ENCODE measurements around the gene CTSH.

The CTSH gene

DNA sequence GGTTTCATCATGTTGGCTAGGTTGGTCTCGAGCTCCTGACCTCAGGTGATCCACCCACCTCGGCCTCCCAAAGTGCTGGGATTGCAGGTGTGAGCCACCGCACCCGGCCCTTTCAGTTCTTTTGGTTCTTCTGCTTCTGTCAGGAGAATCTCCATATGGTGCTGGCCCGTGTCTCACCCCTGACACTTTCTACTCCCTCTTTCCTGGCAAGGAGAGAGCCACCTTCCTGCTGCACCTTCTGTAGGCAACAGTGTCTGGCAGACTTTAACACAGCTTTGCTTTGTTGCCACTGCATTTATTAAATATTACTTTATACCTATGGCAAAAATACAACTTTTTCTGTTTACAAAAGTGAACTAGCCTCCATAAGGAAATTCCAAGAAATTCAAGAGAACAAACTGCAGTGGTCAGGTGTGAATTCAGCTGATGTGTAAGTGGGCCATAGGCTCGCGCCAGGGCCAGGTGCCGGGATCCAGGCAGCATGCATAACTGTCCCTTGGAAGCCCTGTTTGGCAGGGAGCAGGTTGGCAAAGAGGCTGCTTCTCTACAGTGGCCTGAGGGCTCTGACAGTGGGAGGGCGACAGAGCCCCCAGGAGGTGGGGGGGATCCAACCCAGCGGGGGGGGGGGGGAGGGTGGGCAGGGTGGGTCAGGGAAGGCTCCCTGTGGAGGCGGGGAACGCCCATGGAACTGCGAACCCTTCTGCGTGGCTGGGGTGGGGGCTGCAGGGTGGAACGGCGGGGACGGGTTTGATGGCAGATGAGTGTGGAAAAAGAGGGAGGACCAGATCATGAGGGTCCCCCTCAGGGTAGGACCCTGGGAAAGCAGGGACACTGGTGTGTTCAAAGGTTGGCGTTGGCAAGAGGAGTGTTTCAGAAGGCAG, 21.1 kb downstream of the CTSH start:
- Histone ChIP-seq H3K9me3 (ENCODE audit: insufficient read depth, low read depth, low read length) (no peaks in the 10 kb centered on the region), H3K27me3 (ENCODE audit: insufficient read depth, low read length) (no peaks in the 10 kb centered on the region), H3K9ac (ENCODE audit: low read depth, low read length) (no peak overlapping the region), H3K4me3 (ENCODE audit: low read length) (no peak overlapping the region), H3K36me3 (ENCODE audit: insufficient read depth, low read depth, low read length) (peaks cover 35% of the 10 kb centered on the region), H3K4me1 (ENCODE audit: insufficient read depth, low read length) (no peaks in the 10 kb centered on the region), H3K27ac (ENCODE audit: low read length) (no peak overlapping the region)

DNA sequence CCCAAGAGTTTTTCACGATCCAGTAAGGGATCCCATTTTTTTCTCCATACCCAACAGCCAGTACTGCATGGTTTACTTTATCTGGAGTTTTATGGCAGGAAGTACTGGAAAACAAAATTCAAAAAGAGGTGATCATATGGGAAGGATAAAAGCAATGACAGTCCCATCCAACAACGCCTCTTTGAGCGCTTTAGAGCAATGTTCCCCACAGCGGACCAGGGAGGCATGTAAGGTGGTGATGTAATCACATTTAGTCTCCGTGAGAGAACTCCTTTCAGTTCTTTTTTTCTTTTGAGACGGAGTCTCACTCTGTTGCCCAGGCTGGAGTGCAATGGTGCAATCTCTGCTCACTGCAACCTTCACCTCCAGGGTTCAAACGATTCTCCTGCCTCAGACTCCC, 21.8 kb downstream of the CTSH start:
- no peaks in the 10 kb centered on the region for H3K9me3 ChIP-seq (ENCODE audit: insufficient read depth, low read depth, low read length)
- no peaks in the 10 kb centered on the region for H3K27me3 ChIP-seq (ENCODE audit: insufficient read depth, low read length)
- no peak overlapping the region for H3K27ac ChIP-seq (ENCODE audit: low read length)
- no peaks in the 10 kb centered on the region for H3K4me1 ChIP-seq (ENCODE audit: insufficient read depth, low read length)
- no peak overlapping the region for H3K9ac ChIP-seq (ENCODE audit: low read depth, low read length)
- peaks cover 35% of the 10 kb centered on the region for H3K36me3 ChIP-seq (ENCODE audit: insufficient read depth, low read depth, low read length)
- H3K4me3 ChIP-seq (ENCODE audit: low read length), result no peak overlapping the region

DNA sequence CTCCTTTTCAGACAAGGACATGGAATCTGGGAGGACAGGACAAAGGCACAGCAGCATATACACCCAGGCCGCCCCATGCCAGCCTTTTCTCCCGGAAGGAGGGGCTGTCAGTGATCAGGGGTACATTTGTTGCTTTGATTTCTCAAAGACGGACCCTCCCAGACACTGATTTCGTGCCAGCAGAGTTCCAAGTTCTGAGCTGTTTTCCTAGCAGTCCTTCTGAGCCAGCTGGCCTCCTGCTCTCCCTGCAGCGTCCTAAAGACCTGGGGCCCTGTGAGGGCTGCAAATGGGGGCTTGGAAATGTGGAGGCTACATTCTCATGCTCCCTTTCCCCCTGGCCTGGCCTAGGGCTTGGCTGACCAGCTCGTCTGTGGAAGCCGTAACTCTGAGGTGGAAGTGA, 22.3 kb downstream of the CTSH start:
- H3K9me3 ChIP-seq (ENCODE audit: insufficient read depth, low read depth, low read length), result no peaks in the 10 kb centered on the region
- H3K27ac ChIP-seq (ENCODE audit: low read length), result no peak overlapping the region
- no peaks in the 10 kb centered on the region for H3K4me1 ChIP-seq (ENCODE audit: insufficient read depth, low read length)
- H3K9ac ChIP-seq (ENCODE audit: low read depth, low read length), result no peak overlapping the region
- H3K4me3 ChIP-seq (ENCODE audit: low read length), result no peak overlapping the region
- no peaks in the 10 kb centered on the region for H3K27me3 ChIP-seq (ENCODE audit: insufficient read depth, low read length)
- peaks cover 35% of the 10 kb centered on the region for H3K36me3 ChIP-seq (ENCODE audit: insufficient read depth, low read depth, low read length)

DNA sequence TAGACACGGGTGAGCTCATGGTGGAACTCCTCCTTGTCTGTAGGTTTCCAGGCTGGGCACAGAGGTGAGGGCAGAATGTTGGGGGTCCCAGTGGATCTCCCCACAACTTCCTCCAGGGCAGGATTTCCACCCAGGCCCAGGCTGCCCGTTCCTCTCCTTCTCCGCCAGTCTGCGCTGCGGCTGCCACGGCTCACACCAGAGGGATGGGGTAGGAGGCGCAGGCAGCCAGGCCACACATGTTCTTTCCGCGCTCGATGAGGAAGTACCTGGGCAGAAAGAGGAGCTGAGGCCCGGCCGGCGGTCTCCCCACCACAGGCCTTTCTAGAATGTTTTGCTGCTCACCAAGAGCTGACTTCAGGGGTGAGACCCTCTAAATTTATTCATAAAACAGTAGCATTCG, 22.9 kb downstream of the CTSH start:
- H3K9me3 ChIP-seq (ENCODE audit: insufficient read depth, low read depth, low read length), result no peaks in the 10 kb centered on the region
- H3K4me1 ChIP-seq (ENCODE audit: insufficient read depth, low read length), result no peaks in the 10 kb centered on the region
- H3K4me3 ChIP-seq (ENCODE audit: low read length), result no peak overlapping the region
- no peak overlapping the region for H3K9ac ChIP-seq (ENCODE audit: low read depth, low read length)
- peaks cover 35% of the 10 kb centered on the region for H3K36me3 ChIP-seq (ENCODE audit: insufficient read depth, low read depth, low read length)
- H3K27me3 ChIP-seq (ENCODE audit: insufficient read depth, low read length), result no peaks in the 10 kb centered on the region
- no peak overlapping the region for H3K27ac ChIP-seq (ENCODE audit: low read length)

DNA sequence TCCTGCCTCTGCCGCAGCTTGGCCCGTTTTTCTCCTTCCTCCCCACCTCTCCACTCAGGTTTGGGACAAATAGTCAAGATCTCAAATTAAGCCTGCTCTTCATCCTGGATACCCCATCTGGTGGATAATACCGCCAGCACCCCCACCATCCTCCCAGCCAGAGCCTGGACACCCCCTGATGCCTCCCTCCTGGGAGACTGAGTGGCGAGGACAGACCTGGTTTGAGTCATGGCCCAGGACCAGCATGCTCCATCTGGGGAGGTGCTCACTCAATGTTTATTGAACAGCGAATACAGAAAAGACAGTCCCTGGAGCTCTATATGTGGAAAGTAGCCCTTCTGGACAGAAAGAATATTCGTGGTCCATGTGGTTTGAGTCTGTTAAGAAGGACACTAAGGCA, 23.3 kb downstream of the CTSH start:
- no peaks in the 10 kb centered on the region for H3K4me1 ChIP-seq (ENCODE audit: insufficient read depth, low read length)
- no peak overlapping the region for H3K27ac ChIP-seq (ENCODE audit: low read length)
- H3K9ac ChIP-seq (ENCODE audit: low read depth, low read length), result no peak overlapping the region
- H3K4me3 ChIP-seq (ENCODE audit: low read length), result no peak overlapping the region
- no peaks in the 10 kb centered on the region for H3K27me3 ChIP-seq (ENCODE audit: insufficient read depth, low read length)
- H3K9me3 ChIP-seq (ENCODE audit: insufficient read depth, low read depth, low read length), result no peaks in the 10 kb centered on the region
- peaks cover 35% of the 10 kb centered on the region for H3K36me3 ChIP-seq (ENCODE audit: insufficient read depth, low read depth, low read length)

DNA sequence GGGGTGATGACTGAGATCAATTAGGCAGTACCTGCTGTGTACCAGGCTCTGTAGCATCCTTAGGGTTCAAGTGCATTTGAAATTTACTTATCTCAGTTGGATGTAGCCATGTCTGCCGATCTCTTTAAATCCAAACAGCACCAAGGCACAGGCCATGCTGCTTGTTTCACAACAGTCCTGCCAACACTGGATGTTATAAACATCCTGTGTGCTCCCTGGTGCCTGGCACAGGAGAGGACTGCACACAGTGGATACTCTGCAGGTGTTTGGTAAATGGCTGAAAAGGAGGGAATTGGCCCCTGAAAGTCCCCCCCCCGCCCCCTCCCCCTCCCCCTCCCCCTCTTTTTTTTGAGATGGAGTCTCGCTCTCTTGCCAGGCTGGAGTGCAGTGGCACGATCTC, 27.0 kb downstream of the CTSH start:
- Histone ChIP-seq H3K4me3 (ENCODE audit: low read length) (no peak overlapping the region), H3K4me1 (ENCODE audit: insufficient read depth, low read length) (no peaks in the 10 kb centered on the region), H3K9ac (ENCODE audit: low read depth, low read length) (no peak overlapping the region), H3K9me3 (ENCODE audit: insufficient read depth, low read depth, low read length) (no peaks in the 10 kb centered on the region), H3K27me3 (ENCODE audit: insufficient read depth, low read length) (no peaks in the 10 kb centered on the region), H3K27ac (ENCODE audit: low read length) (no peak overlapping the region), H3K36me3 (ENCODE audit: insufficient read depth, low read depth, low read length) (peaks cover 55% of the 10 kb centered on the region)

DNA sequence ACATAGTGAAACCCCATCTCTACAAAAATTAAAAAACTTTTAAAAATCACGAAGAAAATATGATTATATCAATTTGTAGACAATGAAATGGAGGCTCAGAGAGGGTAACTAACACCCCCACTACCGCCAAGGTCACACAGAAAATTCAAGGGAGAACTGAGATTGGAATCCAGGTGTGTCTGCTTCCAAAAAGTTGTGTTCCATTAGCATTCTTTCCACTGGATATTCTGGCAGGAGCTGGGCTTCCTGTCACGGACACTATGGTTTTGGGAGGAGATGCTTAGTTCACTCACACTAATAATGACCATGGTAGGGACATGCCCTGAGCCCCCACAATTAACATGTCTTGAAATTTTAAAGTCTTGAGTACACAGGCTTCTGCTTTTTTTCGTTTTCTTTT, 28.8 kb downstream of the CTSH start:
- H3K27me3 ChIP-seq (ENCODE audit: insufficient read depth, low read length), result no peaks in the 10 kb centered on the region
- no peaks in the 10 kb centered on the region for H3K4me1 ChIP-seq (ENCODE audit: insufficient read depth, low read length)
- H3K4me3 ChIP-seq (ENCODE audit: low read length), result no peak overlapping the region
- no peak overlapping the region for H3K27ac ChIP-seq (ENCODE audit: low read length)
- H3K9ac ChIP-seq (ENCODE audit: low read depth, low read length), result no peak overlapping the region
- no peaks in the 10 kb centered on the region for H3K9me3 ChIP-seq (ENCODE audit: insufficient read depth, low read depth, low read length)
- peaks cover 53% of the 10 kb centered on the region for H3K36me3 ChIP-seq (ENCODE audit: insufficient read depth, low read depth, low read length)

DNA sequence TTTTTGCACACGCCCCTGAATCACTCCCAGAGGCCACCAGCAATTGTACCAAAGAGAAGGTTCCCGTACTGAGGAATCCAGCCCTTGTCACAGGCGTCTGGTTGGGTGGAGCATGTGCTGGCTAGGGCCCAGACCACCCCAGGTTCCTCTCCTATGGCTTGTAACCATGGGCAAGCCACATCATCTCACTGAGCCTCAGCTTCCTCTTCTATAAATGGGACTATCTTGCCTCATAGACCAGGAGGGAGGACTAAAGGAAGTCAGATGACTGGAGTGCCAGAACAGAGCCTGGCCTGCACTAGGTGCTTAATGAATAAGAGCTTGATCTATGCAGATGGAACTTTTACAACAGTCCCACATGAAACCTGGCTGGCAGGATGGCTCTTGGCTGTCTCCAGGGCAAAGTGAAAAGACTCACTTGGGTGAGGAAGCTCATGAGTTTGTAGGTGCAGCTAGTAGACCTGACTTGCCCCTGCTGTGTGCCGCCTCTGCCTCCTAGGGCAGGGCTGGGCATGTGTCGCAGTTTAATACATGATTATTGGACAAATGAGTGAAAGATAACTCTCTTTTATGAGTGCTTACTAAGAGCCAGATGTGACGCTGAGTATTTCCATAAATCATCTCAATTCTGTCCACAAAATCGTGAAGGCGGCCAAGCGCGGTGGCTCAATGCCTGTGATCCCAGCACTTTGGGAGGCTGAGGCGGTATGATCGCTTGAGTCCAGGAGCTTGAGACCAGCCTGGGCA, 29.3 kb downstream of the CTSH start:
- Histone ChIP-seq H3K27ac (ENCODE audit: low read length) (no peak overlapping the region), H3K27me3 (ENCODE audit: insufficient read depth, low read length) (no peaks in the 10 kb centered on the region)

DNA sequence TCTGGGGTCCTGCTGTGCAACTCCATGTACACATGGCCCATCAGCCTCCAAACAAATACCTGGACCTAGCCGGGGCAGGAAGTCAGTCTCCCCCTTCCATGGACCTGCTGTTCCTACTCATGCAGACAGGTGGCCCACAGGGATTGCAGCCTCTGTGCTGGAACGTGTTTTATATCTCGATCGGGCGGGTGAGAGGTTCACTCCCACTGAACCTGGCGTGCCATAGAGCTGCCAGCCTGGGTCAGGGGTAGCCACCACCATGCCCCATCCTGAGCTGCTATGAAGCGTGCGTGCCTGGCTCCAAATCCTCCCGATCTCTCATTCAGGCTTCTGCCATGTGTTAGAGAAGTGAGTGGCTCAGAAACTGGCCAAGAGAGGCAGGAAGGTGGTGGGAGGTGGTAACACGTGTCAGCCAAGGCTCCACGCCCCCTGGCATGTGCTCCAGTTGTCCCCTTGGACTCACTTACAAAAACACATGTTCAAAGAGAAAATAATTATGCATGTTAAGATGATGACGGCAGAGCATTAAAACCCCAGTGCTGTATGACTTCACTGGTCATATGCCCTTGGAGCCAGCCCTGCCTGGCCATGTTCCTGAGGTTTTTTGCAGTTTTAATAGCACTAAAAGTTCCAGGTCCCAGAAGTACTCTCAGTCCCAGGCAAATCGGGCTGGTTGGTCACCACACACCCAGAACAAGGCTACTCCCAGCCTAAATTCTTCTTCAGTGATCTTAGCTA, 30.6 kb downstream of the CTSH start:
- Histone ChIP-seq H3K36me3 (ENCODE audit: insufficient read depth, low read depth, low read length) (peaks cover 54% of the 10 kb centered on the region), H3K4me3 (ENCODE audit: low read length) (no peak overlapping the region), H3K4me1 (ENCODE audit: insufficient read depth, low read length) (no peaks in the 10 kb centered on the region), H3K27me3 (ENCODE audit: insufficient read depth, low read length) (no peaks in the 10 kb centered on the region), H3K27ac (ENCODE audit: low read length) (no peak overlapping the region), H3K9ac (ENCODE audit: low read depth, low read length) (no peak overlapping the region), H3K9me3 (ENCODE audit: insufficient read depth, low read depth, low read length) (no peaks in the 10 kb centered on the region)

More for the DNA sequence above, 29.3 kb downstream of the CTSH start:
- H3K9ac ChIP-seq (ENCODE audit: low read depth, low read length), result no peak overlapping the region
- H3K4me1 ChIP-seq (ENCODE audit: insufficient read depth, low read length), result no peaks in the 10 kb centered on the region
- peaks cover 57% of the 10 kb centered on the region for H3K36me3 ChIP-seq (ENCODE audit: insufficient read depth, low read depth, low read length)
- no peak overlapping the region for H3K4me3 ChIP-seq (ENCODE audit: low read length)
- no peaks in the 10 kb centered on the region for H3K9me3 ChIP-seq (ENCODE audit: insufficient read depth, low read depth, low read length)

DNA sequence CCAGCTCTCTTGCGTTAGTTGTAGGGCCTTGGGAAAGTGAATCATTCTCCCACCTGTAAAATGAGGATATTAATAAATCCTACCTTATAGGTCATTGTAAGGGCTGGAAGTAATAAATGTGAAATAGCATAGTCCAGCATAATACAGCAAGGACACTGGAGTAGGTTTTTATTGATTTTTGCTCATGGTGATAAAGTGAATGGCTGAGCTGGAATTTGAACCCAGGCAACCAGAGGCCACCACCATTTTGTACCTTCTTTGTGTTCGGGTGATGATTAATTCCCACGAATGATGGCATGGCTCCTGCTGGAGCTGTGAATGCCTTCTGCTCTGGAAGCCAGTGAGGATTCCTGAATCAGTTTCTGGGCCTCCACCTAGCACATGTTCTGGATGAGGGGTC, 31.8 kb downstream of the CTSH start:
- H3K9me3 ChIP-seq (ENCODE audit: insufficient read depth, low read depth, low read length), result no peaks in the 10 kb centered on the region
- H3K27me3 ChIP-seq (ENCODE audit: insufficient read depth, low read length), result no peaks in the 10 kb centered on the region
- no peak overlapping the region for H3K9ac ChIP-seq (ENCODE audit: low read depth, low read length)
- H3K36me3 ChIP-seq (ENCODE audit: insufficient read depth, low read depth, low read length), result peaks cover 54% of the 10 kb centered on the region
- no peak overlapping the region for H3K27ac ChIP-seq (ENCODE audit: low read length)
- H3K4me3 ChIP-seq (ENCODE audit: low read length), result no peak overlapping the region
- H3K4me1 ChIP-seq (ENCODE audit: insufficient read depth, low read length), result no peaks in the 10 kb centered on the region

DNA sequence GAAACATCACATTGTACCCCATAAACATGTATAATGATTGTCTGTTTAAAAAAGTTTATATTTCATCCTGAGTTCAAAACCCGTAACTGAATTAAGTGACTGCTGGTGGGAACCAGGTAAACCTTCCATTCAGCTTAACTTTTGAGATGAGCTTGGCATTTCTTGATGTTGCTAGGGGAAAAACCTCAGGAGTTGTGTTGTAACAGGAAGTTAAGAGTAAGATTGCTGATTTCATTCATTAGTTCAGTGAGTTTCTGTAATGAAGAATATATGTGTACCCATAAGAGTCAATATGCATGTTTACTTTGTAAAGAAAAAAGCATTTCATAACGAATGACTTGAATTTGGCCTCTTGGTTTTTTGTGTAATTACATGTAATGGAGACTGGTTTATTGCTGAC, 32.5 kb downstream of the CTSH start:
- Histone ChIP-seq H3K4me3 (ENCODE audit: low read length) (no peak overlapping the region), H3K27me3 (ENCODE audit: insufficient read depth, low read length) (no peaks in the 10 kb centered on the region), H3K9me3 (ENCODE audit: insufficient read depth, low read depth, low read length) (no peaks in the 10 kb centered on the region), H3K4me1 (ENCODE audit: insufficient read depth, low read length) (no peaks in the 10 kb centered on the region), H3K27ac (ENCODE audit: low read length) (no peak overlapping the region), H3K9ac (ENCODE audit: low read depth, low read length) (no peak overlapping the region), H3K36me3 (ENCODE audit: insufficient read depth, low read depth, low read length) (peaks cover 57% of the 10 kb centered on the region)

Measured in iPS-20b (cell line).